Type B pancreatic cell (in vitro differentiated cells): Measurements from ENCODE around the gene TRAK2. TPM values are rescaled to one million over a fixed set of nuclear protein-coding genes. Genes with fewer than 3 reads are reported as not detected.
A peak's percentile ranks its signal among the peaks of the same experiment; 100 is the strongest.

Experiments used
- DNase-seq: peaks from one replicate; pipeline ENCODE4 v3.0.0; 2021; ENCODE audit warnings: mixed read lengths; ENCODE audit not compliant: unreplicated experiment; ENCODE audit errors: extremely low spot score
- H3K27ac Mint-ChIP-seq: 2 replicates; pipeline ENCODE4 v1.8.0; 2021; ENCODE audit warnings: mild to moderate bottlenecking, mixed read lengths
- H3K27me3 Mint-ChIP-seq: 2 replicates; pipeline ENCODE4 v1.8.0; 2021; ENCODE audit warnings: mixed read lengths
- H3K36me3 Mint-ChIP-seq: 2 replicates; pipeline ENCODE4 v1.8.0; 2021; ENCODE audit warnings: mixed read lengths
- H3K4me1 Mint-ChIP-seq: one replicate; pipeline ENCODE4 v1.8.0; 2021; ENCODE audit warnings: mixed read lengths; ENCODE audit not compliant: unreplicated experiment
- H3K4me3 Mint-ChIP-seq: 2 replicates; pipeline ENCODE4 v1.8.0; 2021; ENCODE audit warnings: mild to moderate bottlenecking, mixed read lengths
- H3K9me3 Mint-ChIP-seq: 2 replicates; pipeline ENCODE4 v1.8.0; 2021; ENCODE audit warnings: mixed read lengths
- total RNA-seq: library from RNA; stranded (reverse); gene quantifications from 2 replicates; pipeline ENCODE4 v1.2.1, GENCODE V29; 2021; ENCODE audit warnings: low replicate concordance
- TF ChIP-seq, protein P1 (sequence below): fragments of 200-600 bp; sonication (generic); conservative IDR thresholded peaks from 2 replicates; pipeline ENCODE4 v1.5.0; 2021; ENCODE audit warnings: antibody characterized with exemption, mild to moderate bottlenecking

The TRAK2 gene
- total RNA-seq, 1 donor from 2014 or later, result 24.6 TPM

DNA sequence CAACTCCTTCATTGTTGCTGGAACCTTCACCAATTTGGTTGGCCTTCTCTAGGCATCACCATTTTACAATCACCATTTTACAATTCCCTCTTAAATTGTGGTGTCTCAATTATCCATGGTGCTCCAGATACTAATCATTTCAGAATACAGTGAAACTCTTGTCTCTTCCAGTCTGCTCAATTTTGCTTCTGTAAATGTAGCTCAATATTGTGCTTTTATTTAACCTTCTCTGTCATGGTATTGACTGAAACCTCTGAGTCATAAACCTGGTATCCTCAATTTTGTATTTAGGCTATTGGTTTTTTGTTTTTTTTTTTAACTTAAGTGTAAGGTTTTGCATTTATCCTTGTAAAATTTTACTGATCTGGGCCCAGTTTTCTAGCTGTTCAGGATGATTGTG is 16.4 kb upstream of the TRAK2 start:
- TF ChIP-seq, protein P1, sequence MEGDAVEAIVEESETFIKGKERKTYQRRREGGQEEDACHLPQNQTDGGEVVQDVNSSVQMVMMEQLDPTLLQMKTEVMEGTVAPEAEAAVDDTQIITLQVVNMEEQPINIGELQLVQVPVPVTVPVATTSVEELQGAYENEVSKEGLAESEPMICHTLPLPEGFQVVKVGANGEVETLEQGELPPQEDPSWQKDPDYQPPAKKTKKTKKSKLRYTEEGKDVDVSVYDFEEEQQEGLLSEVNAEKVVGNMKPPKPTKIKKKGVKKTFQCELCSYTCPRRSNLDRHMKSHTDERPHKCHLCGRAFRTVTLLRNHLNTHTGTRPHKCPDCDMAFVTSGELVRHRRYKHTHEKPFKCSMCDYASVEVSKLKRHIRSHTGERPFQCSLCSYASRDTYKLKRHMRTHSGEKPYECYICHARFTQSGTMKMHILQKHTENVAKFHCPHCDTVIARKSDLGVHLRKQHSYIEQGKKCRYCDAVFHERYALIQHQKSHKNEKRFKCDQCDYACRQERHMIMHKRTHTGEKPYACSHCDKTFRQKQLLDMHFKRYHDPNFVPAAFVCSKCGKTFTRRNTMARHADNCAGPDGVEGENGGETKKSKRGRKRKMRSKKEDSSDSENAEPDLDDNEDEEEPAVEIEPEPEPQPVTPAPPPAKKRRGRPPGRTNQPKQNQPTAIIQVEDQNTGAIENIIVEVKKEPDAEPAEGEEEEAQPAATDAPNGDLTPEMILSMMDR, result no peak
- H3K9me3 Mint-ChIP-seq, result no peaks in the 10 kb centered on the region
- H3K4me3 Mint-ChIP-seq, result no peak overlapping the region
- H3K27ac Mint-ChIP-seq, result no peak overlapping the region
- H3K4me1 Mint-ChIP-seq, result peaks cover 6% of the 10 kb centered on the region
- no peak for DNase-seq
- no peaks in the 10 kb centered on the region for H3K27me3 Mint-ChIP-seq
- peaks cover 29% of the 10 kb centered on the region for H3K36me3 Mint-ChIP-seq

DNA sequence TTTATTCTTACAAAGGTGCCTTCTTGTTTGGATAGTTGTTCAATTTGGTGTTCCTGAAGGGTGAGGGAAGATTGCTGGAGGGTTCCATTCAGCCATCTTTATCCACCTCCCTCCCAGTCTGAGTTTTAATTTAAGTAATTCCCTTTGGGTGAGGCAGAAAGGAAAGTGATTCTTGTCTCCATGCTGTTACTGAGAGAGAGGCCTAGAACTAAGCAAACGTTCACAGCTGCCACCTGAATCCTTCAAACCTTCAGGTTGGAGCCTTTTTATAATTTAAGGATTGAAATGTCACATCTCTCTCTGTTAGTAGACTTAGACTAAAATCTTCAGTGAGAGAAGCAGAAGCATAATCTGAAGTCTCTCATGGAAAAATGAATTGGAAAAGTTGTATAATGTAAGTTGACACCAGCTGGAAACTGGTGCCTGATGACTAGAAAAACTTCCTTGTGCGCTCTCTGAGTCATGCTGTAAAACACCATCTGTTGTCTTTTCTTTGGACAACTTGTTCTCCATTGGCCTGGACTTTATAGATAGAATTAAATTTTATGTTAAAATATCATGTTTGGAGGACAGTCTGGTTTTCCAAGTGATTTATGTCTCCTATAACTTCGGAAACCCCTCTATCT is 14.9 kb upstream of the TRAK2 start:
- peak overlapping the region; percentile 24 for H3K27ac Mint-ChIP-seq
- no peaks in the 10 kb centered on the region for H3K9me3 Mint-ChIP-seq
- TF ChIP-seq, protein P1, result no peak
- peaks cover 41% of the 10 kb centered on the region for H3K36me3 Mint-ChIP-seq
- H3K4me3 Mint-ChIP-seq, result no peak overlapping the region
- DNase-seq, result no peak
- H3K4me1 Mint-ChIP-seq, result peaks cover 6% of the 10 kb centered on the region
- no peaks in the 10 kb centered on the region for H3K27me3 Mint-ChIP-seq

DNA sequence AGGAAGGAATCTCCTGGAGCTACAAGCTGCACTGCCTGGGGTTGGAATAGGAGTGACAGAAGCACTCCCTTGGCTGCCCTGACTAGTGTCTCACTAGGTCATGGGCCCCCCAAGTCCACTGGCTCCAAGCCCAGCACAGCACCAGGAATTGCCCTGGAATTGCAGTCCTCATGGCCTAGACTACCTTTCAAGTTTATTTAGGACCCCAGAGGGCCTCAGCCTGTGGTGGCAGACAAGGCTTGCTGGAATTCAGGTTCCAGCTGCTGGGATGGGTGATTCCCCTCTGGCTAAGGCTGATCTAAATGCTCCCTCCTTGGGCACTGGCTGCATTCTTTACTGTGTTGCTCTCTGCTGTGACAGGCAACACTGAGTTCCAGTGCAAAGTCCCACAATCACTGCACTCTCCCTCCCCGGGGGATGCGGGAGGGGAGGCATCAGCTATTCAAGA is 14.3 kb upstream of the TRAK2 start:
- H3K27ac Mint-ChIP-seq, result peak overlapping the region; percentile 24
- H3K4me1 Mint-ChIP-seq, result peaks cover 6% of the 10 kb centered on the region
- DNase-seq, result no peak
- no peak overlapping the region for H3K4me3 Mint-ChIP-seq
- TF ChIP-seq, protein P1, result no peak
- H3K9me3 Mint-ChIP-seq, result no peaks in the 10 kb centered on the region
- H3K36me3 Mint-ChIP-seq, result peaks cover 38% of the 10 kb centered on the region
- no peaks in the 10 kb centered on the region for H3K27me3 Mint-ChIP-seq

DNA sequence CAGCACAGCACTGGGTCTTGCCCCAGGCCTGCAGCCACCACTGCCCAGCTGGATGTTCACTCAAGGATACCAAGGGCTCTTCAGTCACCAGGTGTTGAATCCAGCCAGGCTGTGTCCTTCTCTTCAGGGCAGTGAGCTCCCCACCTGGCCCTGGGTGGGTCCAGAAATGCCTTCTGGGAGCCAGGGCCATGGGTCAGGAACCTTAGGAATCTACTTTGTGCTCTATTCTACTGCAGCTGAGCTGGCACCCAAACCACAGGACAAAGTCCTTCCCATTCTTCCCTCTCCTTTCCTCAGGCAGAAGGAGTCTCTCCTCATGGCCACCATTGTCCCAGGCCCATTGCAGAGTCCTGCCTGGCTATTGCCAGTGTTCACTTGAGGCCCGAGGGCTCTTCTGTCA is 13.3 kb upstream of the TRAK2 start:
- DNase-seq, result no peak
- no peaks in the 10 kb centered on the region for H3K9me3 Mint-ChIP-seq
- H3K27me3 Mint-ChIP-seq, result no peaks in the 10 kb centered on the region
- H3K36me3 Mint-ChIP-seq, result peaks cover 44% of the 10 kb centered on the region
- no peak overlapping the region for H3K4me3 Mint-ChIP-seq
- no peak overlapping the region for H3K27ac Mint-ChIP-seq
- peaks cover 6% of the 10 kb centered on the region for H3K4me1 Mint-ChIP-seq
- TF ChIP-seq, protein P1, result no peak

DNA sequence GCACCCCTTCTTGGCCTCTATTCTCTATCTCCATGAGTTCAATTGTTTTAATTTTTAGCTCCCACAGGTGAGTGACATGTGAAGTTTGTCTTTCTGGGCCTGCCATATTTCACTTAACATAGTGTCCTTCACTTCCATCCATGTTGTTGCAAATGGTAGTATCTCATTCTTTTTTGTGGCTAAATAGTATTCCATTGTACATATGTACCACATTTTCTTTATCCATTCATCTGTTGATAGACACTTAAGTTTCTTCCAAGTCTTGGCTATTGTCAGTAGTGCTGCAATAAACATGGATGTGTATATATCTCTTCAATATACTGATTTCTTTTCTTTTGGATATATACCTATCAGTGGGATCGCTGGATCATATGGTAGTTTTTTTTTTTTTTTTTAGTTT is 9.3 kb upstream of the TRAK2 start:
- Mint-ChIP-seq H3K36me3 (peaks cover 46% of the 10 kb centered on the region), H3K4me3 (no peak overlapping the region), H3K4me1 (no peaks in the 10 kb centered on the region), H3K27ac (no peak overlapping the region), H3K9me3 (no peaks in the 10 kb centered on the region), H3K27me3 (no peaks in the 10 kb centered on the region)
- TF ChIP-seq, protein P1, result no peak
- no peak for DNase-seq
